Brain pericyte (primary cell): ENCODE measurements around the gene CXCL3.
"Not testable (repeated sequence)": the region's sequence is repeated elsewhere in the genome, so short reads cannot be mapped to it uniquely, and the experiment has no call there.

ENCODE experiments used
- DNase-seq: peaks from one replicate; pipeline ENCODE4 v3.0.0-alpha.2; 2012; ENCODE audit warnings: low read depth, low spot score

Gene CXCL3

DNA sequence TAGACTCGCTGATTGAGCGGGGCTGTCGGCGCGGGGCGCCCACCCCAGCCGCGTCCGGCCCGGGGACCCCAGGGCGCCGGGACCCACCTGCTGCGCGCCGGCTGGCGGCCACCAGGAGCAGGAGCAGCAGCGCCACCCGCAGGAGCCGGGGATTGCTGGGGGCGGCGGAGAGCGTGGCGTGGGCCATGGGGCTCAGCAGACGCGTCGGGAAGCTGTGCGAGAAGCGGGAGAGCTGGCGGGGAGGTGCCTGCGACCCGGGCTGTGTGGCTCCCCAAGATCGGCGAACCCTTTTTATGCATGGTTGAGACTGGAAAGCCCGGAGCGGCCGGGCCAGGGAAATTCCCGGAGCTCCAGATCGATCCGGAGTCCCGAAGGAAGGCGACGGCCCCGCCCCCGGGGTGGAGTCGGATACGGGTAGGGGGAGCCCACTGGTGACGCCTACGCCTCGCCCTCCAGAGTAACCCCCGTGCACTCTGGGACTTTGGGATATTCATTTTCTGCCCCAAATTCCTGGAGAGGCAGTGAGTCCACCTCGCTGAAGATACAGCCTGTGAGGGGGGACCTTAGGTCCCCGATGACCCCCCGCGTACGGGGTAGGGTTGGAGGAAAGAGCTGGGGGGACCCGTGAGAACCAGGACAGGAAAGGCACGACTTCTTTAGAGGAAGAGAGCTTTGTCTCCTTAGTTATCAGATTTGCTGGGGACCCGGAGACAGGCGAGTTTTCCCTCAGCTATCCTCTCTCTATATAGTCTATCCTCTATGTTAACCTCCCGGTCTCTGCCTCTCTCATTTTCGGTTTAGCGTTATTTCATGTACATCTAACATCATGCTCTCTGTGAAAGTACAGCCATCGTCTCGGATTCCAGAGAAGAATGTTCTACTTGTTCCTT is at the start of gene CXCL3:
TSS of gene CXCL3 (minus strand) at position 265 of the 890 bp plus-strand sequence. CDS start at position 187, 78 bp downstream.
- DNase-seq: no peak

- no peak for DNase-seq
These were observed 49.0 kb upstream of the CXCL3 start for GRCh38 chr4:74087481-74087880.

DNA sequence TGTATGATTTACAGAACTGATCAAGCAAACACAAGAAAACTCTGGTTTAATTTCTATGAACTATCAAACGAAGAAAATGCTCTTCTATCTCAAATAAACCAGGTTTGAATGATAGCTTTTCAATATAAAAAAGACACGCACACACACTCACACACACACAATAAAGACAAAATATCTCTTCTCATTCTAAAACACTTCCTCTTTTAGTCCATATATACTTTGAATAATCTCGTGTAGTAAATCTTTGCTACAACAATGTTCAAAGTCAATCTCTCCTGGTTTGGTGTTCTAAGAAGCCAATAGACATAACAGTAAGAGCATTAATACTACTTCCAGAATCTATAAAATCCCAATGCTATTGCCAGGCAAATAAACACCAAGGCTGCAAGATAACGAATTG is 47.2 kb upstream of the CXCL3 start:
- no peak for DNase-seq

DNA sequence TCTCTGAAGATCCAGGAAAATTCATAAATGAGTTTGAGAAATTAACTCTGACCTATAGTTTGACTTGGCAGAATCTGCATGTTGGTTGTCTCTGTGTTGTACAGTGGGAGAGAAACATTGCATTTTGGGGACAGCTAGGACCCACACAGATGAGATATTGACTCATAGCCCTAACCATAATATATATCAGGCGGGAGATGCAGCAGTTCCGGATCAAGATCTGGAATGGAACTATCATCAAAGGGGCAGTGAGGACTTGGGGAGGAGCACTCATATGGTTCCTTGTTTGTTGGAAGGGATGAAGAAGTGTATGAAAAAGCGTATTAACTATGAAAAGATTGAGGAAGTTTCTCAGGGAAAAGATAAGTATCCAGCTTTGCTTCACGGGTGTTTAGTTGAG is 46.5 kb upstream of the CXCL3 start:
- DNase-seq: no peak

GRCh38 chr4:74083546-74083945 is 45.1 kb upstream of the CXCL3 start:
- DNase-seq: no peak

DNA sequence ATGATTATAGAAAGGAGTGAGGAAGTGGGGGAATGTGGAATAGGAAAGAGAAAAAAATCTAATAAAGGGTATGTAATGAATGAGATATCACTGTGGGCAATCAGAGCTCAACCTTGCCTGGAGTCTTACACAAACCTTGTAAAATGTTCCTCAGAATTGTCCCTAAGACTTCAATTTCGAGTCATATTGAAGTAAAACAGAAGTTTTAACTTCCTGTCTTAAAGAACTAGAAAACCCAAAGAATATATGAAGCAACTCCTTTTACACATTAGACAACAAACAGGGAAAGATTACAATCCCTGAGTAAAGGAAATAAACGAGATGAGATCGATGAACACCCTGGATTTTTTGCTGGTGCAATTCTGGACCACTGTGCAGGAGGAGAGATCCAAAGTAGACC is 42.5 kb upstream of the CXCL3 start:
- no peak for DNase-seq

GRCh38 chr4:74080351-74080750 is 41.9 kb upstream of the CXCL3 start:
- DNase-seq: not testable (repeated sequence)

DNA sequence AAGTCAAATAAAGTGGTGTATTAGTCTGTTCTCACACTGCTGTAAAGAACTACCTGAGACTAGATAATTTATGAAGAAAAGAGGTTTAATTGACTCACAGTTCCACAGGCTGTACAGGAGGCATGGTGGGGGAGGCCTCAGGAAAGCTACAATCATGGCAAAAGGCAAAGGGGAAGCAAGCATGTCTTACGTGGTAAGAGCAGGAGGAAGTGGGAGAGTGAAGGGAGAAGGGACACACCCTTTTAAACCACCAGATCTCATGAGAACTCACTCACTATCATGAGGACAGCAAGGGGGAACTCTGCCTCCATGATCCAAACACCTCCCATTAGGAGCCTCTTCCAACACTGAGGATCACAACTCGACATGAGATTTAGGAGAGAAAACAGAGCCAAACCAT is 40.5 kb upstream of the CXCL3 start:
- DNase-seq: not testable (repeated sequence)

GRCh38 chr4:74073358-74073757 is 34.9 kb upstream of the CXCL3 start:
- no peak for DNase-seq

- no peak for DNase-seq
These were observed 34.2 kb upstream of the CXCL3 start for GRCh38 chr4:74072739-74073138.

DNA sequence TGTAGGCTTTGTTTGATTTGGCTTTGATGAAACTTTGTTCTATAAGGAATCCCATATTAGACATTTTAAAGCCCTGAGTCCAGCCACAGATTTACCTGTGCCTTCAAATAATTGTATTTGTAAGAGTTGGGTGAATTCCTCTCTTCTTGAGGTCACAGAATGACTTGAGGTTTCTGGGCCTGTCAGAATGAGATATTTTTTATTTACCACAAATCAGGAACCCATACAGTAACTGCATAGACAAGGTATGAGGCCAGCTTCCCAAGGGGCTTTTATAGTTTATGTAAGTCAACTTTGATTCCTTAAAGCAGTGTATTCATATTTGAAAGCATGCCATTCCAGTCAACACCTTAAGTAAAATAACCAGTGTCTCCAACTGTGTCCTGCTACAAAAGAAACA is 29.1 kb upstream of the CXCL3 start:
- DNase-seq: no peak

DNA sequence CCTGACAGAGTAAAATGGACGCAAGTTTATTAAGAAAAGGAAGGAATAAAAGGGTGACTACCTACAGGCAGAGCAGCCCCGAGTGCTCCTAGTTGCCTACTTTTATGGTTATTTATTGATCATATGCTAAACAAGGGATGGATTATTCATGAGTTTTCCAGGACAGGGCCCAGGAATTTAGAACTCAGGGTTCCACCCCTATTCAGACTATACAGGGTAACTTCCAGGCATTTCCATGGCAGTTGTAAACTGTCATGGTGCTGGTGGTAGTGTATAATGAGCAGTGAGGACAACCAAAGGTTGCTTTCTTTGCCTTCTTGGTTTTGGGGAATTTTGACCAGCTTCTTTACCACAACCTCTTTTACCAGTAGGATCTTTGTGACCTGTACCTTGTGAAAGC is 27.7 kb upstream of the CXCL3 start:
- no peak for DNase-seq

DNA sequence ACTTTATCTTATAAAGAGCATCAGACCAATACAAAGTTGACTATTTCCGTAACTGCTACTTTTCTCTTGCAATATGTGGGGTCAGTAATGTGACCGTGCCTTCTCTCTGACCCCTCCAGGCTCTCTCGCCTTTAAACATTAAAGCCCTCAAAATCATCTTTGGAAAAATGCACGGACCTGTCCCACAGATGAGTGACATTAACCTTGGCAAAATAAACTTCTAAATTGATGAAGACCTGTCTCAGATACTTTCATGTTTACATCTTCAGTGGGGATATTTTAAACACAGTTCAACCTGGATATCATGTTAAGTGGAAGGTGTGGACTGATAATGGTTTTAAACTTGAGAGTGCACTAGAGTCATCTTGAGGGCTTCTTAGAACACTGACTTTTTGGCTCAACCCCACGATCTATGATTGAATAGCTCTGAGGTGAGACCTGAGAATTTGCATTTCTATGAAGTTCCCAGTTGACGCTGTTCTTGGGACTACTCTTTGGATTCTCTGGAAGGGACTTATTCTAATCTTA is 26.7 kb upstream of the CXCL3 start:
- no peak for DNase-seq

- no peak for DNase-seq
These were observed 25.4 kb upstream of the CXCL3 start for GRCh38 chr4:74063859-74064258.

DNA sequence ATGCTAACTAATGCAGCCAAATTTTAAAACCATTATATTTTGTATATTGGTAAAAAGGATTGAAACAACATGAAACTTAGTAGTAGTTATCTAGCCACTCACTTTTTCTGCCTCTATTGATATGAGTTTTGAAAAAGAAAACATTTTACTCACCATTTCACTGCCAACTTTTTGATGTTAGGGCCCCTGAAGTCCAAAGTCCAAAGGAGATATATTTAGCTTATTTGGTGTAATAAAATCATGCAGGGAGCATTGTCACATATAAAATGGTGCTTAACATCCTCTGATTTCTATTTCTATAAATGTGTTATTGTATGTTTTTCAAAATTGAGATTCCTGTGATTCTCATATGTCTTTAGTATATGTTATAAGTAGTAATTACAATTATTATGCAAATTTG is 24.5 kb upstream of the CXCL3 start:
- DNase-seq: no peak

GRCh38 chr4:74061430-74061829 is 22.9 kb upstream of the CXCL3 start:
- DNase-seq: no peak

- no peak for DNase-seq
These were observed 20.8 kb upstream of the CXCL3 start for GRCh38 chr4:74059161-74059829.

DNA sequence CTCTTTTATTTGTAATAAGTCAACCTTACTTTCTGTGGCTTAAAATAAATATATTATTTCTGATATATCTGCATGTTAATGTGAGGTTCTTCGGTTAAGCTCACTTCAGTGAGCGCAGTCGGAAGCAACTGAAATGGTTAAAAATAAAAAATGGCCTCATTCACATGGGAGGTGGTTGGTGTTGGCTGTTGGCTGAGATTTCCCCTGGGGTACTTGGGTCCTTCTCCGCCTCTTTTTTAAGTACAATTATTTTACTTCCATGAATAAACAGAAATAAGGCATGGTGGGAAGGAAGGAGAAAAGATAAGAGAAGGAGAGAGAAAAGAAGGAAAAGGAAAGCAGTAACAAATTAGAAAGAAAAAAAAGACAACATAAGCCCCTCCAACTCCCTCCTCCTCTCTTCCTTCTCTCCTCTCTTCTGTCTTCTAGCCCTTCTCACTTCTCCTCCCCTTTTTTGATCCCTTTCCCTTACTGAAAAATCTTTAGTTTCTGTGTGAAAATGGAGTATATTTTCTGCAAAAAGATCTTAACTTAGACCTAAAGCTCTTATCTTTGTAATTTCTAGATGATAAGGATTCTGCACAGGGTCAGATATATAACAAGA is 19.7 kb upstream of the CXCL3 start:
- no peak for DNase-seq

DNA sequence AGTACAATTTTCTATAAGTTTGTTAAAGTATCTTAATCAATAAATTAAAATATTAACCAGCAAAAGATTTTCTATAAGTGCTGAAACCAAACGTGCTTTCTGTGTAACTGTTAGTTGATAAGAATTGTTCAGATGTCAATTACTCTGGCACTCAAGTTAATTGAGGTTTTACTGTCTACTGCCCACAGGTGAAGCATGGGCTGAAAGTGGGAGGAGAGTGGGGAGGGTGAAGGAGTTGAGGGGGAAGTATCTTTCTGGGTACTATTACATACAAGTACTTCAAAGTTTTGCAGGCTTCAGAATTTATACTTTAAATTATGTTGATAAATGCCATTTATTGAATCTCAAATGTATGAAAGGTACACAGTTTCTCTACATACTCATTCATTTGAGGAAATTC is 19.1 kb upstream of the CXCL3 start:
- DNase-seq: no peak

DNA sequence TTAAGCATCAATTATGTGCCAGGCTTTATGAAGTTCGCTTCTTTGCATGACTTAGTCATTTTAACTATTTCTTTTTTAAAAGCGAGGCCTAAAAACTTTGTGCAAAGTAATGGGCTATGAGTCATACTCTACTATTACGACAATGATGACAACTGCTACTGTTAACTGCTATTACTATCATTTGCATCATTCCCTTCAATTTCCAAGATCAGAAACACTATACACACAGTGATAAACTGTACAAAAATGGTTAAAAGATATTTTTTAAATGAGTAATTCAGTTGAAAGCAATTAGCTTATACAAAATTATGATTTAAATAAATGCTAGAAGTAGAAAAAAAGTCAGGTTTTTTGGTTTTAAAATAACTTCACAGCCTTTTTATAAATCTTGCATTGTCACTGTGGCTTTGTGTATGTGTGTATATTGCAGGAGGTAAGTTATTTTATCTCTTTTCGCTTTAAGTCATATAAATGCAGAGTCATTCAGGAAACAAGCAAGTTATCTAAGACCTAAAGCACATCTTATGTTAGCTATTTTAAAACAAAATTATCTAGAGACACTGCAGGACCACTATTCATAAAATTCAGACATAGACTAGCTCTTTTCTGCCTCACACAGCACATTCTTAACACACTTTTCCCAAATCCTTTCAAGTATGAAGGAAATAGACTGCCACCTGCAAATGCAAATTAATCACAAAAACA is 18.5 kb upstream of the CXCL3 start:
- DNase-seq: no peak

DNA sequence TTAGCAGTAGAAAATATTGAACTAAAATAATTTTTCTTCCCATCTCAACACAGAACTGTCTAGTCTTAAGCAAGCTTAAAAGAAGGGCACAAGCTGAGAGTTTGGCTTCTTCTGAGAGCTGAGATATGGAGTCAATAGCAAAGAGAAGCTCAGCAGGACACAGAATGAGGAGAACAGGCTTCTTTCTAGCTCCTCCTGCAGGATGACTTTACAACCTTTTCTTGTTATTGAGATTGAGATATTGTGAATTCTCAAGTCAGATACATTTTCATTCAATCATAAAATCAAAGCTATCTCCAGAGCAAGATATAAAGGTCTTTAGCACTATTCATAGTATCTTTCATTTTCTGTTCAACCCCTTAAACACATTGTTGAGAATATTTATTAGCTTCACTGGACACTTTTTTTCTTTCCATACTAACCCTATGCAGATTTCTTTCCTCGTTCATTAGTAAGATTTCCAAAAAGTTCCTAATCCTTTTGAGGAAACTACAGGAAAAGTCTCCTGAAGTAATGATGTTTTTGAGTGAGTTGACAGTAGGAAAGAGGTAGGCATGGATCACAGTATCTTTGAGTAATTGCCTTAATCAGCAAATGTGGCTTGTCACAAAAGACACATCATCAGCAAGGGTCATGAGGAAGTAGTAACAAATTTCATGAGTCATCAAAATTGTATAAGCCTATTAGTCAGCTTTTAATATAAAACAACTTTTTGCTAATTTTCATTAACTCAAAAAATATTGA is 17.8 kb upstream of the CXCL3 start:
- DNase-seq: no peak
